ENCODE results near the gene FAM149B1. TPM values are rescaled to one million over a fixed set of nuclear protein-coding genes. Genes with fewer than 3 reads are reported as not detected.
A peak's percentile ranks its signal among the peaks of the same experiment; 100 is the strongest.

The FAM149B1 gene
- total RNA-seq, 1 experiment from 2014 or later: 14.1 TPM

- CTCF ChIA-PET: interaction anchor here (0.9 to 1.0 kb wide), 2 partner anchors 51 to 66 kb away, joined by 3 to 4 read pairs; no protein-coding TSS in a partner anchor
- BruUV-seq (replicated peaks): no TSS peak
- Mint-ChIP-seq H3K36me3 (ENCODE audit: insufficient read depth, unreplicated experiment) (peaks cover 52% of the 10 kb centered on the region), H3K9me3 (ENCODE audit: unreplicated experiment) (no peaks in the 10 kb centered on the region), H3K4me3 (ENCODE audit: unreplicated experiment) (no peak overlapping the region), H3K27me3 (ENCODE audit: insufficient read depth, unreplicated experiment) (no peaks in the 10 kb centered on the region), H3K4me1 (ENCODE audit: low read depth, unreplicated experiment) (peaks cover 21% of the 10 kb centered on the region), H3K27ac (ENCODE audit: unreplicated experiment) (no peak overlapping the region)
- no peak for TF ChIP-seq CTCF (IDR thresholded peaks at IDR 0.05; ENCODE audit: insufficient read depth in 1 of 2, low read depth in 1 of 2, low read length in 1 of 2, severe bottlenecking in 1 of 2, unreplicated experiment in 1 of 2)
- H3K9me3 ChIP-seq: no peaks in the 10 kb centered on the region
- no peak overlapping the region for H3K4me3 ChIP-seq (ENCODE audit: low read depth, low read length)
- peaks cover 4% of the 10 kb centered on the region; the same call in 1 of the 2 replicates for H3K36me3 ChIP-seq (ENCODE audit: control insufficient read depth, insufficient read depth, low read length)
- no peak for DNase-seq
- intact Hi-C loops (cut with micrococcal nuclease; ENCODE audit: unreplicated experiment): no loop called here
- POLR2A ChIA-PET: no interaction called here
- H3K4me1 ChIP-seq: peaks cover 7% of the 10 kb centered on the region
- H3K27me3 ChIP-seq (replicated peaks; ENCODE audit: control insufficient read depth, insufficient read depth, low read length): no peaks in the 10 kb centered on the region
These were observed 6.3 kb upstream of the FAM149B1 start for GRCh38 chr10:73161662-73162061.

- ChIA-PET POLR2A (no interaction called here), CTCF (no interaction called here)
- Mint-ChIP-seq H3K27me3 (ENCODE audit: insufficient read depth, unreplicated experiment) (no peaks in the 10 kb centered on the region), H3K27ac (ENCODE audit: unreplicated experiment) (no peak overlapping the region), H3K36me3 (ENCODE audit: insufficient read depth, unreplicated experiment) (peaks cover 63% of the 10 kb centered on the region), H3K4me3 (ENCODE audit: unreplicated experiment) (no peak overlapping the region), H3K9me3 (ENCODE audit: unreplicated experiment) (no peaks in the 10 kb centered on the region), H3K4me1 (ENCODE audit: low read depth, unreplicated experiment) (peaks cover 21% of the 10 kb centered on the region)
- peaks cover 4% of the 10 kb centered on the region; the same call in 1 of the 2 replicates for H3K36me3 ChIP-seq (ENCODE audit: control insufficient read depth, insufficient read depth, low read length)
- peaks cover 10% of the 10 kb centered on the region; the same call in 1 of the 2 replicates for H3K4me1 ChIP-seq
- intact Hi-C loops (cut with micrococcal nuclease; ENCODE audit: unreplicated experiment): no loop called here
- no peak for TF ChIP-seq CTCF (IDR thresholded peaks at IDR 0.05; ENCODE audit: insufficient read depth in 1 of 2, low read depth in 1 of 2, low read length in 1 of 2, severe bottlenecking in 1 of 2, unreplicated experiment in 1 of 2)
- no peaks in the 10 kb centered on the region for H3K9me3 ChIP-seq
- no TSS peak for BruUV-seq (replicated peaks)
- DNase-seq: no peak
- no peak overlapping the region for H3K4me3 ChIP-seq (ENCODE audit: low read depth, low read length)
- H3K27me3 ChIP-seq (replicated peaks; ENCODE audit: control insufficient read depth, insufficient read depth, low read length): no peaks in the 10 kb centered on the region
These were observed 4.8 kb upstream of the FAM149B1 start for GRCh38 chr10:73163096-73163495.

- Histone ChIP-seq H3K9me3 (no peaks in the 10 kb centered on the region), H3K4me1 (peaks cover 10% of the 10 kb centered on the region; the same call in 1 of the 2 replicates), H3K36me3 (ENCODE audit: control insufficient read depth, insufficient read depth, low read length) (0 out of 2 replicates have a peak, but pooled peaks cover 4% of the 10 kb centered on the region), H3K27me3 (replicated peaks; ENCODE audit: control insufficient read depth, insufficient read depth, low read length) (no peaks in the 10 kb centered on the region), H3K4me3 (ENCODE audit: low read depth, low read length) (peak overlapping the region; percentile 82)
- peak overlapping the region; percentile 94 for H3K4me3 Mint-ChIP-seq (ENCODE audit: unreplicated experiment)
- BruUV-seq (replicated peaks): no TSS peak
- peak overlapping the region; percentile 98 for H3K27ac Mint-ChIP-seq (ENCODE audit: unreplicated experiment)
- POLR2A ChIA-PET: interaction anchor here (3.0 kb wide), 1 partner anchor 70 kb away, joined by 20 read pairs; the partner anchor contains the start of gene P4HA1
- H3K9me3 Mint-ChIP-seq (ENCODE audit: unreplicated experiment): no peaks in the 10 kb centered on the region
- no peak for TF ChIP-seq CTCF (IDR thresholded peaks at IDR 0.05; ENCODE audit: insufficient read depth in 1 of 2, low read depth in 1 of 2, low read length in 1 of 2, severe bottlenecking in 1 of 2, unreplicated experiment in 1 of 2)
- no peak for DNase-seq
- H3K36me3 Mint-ChIP-seq (ENCODE audit: insufficient read depth, unreplicated experiment): peaks cover 53% of the 10 kb centered on the region
- peaks cover 14% of the 10 kb centered on the region for H3K4me1 Mint-ChIP-seq (ENCODE audit: low read depth, unreplicated experiment)
- CTCF ChIA-PET: no interaction called here
- no peaks in the 10 kb centered on the region for H3K27me3 Mint-ChIP-seq (ENCODE audit: insufficient read depth, unreplicated experiment)
- intact Hi-C loops (cut with micrococcal nuclease; ENCODE audit: unreplicated experiment): loop anchor here (5.0 kb wide), 2 partner anchors 35 to 55 kb away; partner anchors contain the start of gene NUDT13
These were observed 947 bp upstream of the FAM149B1 start for GRCh38 chr10:73166972-73167371.
